ENCODE measurements around the gene GINS3.

GRCh38 chr16:58443783-58444182, 51.5 kb downstream of the GINS3 start:
- TF ChIP-seq POLR2AphosphoS5 (IDR thresholded peaks at IDR 0.05; ENCODE audit: borderline replicate concordance, low read depth, low read length): no peak
- TF ChIP-seq EZH2 (IDR thresholded peaks at IDR 0.05): no peak
- TF ChIP-seq FOXP2 (optimal IDR thresholded peaks at IDR 0.05; ENCODE audit: control extremely low read depth, extremely low read length, insufficient read depth): no peak
